Ascending aorta (tissue), 2 donors: ENCODE measurements around the gene NTRK3. TPM values are rescaled to one million over a fixed set of nuclear protein-coding genes. Genes with fewer than 3 reads are reported as not detected.

Source experiments
- DNase-seq, 2 donors: peaks; one replicate each; pipeline ENCODE4 v3.0.0-alpha.2; 2019; ENCODE audit warnings: low spot score in 2 of 2
- H3K27ac ChIP-seq, 2 donors: fragments of 200-600 bp; sonication (generic); one replicate each; pipeline ENCODE4 v1.5.1; 2016 to 2017; ENCODE audit warnings: mild to moderate bottlenecking in 1 of 2
- H3K27me3 ChIP-seq: fragments of 200-600 bp; sonication (generic); one replicate; pipeline ENCODE4 v1.5.1; 2017
- H3K36me3 ChIP-seq, 2 donors: fragments of 200-600 bp; sonication (generic); one replicate each; pipeline ENCODE4 v1.5.1; 2016
- H3K4me1 ChIP-seq, 2 donors: fragments of 200-600 bp; sonication (generic); one replicate each; pipeline ENCODE4 v1.5.1; 2016 to 2017; ENCODE audit warnings: mild to moderate bottlenecking in 1 of 2
- H3K4me3 ChIP-seq, 2 donors: fragments of 200-600 bp; sonication (generic); one replicate each; pipeline ENCODE4 v1.5.1; 2016 to 2017; ENCODE audit warnings: mild to moderate bottlenecking in 1 of 2
- H3K9me3 ChIP-seq, 2 donors: fragments of 200-600 bp; sonication (generic); one replicate each; pipeline ENCODE4 v1.5.1; 2016
- CTCF ChIP-seq, 3 experiments: fragments of 200-600 bp in 2 of 3; fragments of 450-650 bp in 1 of 3; sonication (generic) in 2 of 3; IDR thresholded peaks; one replicate each; pipeline ENCODE4 v1.5.1; 2016 to 2019; ENCODE audit warnings: antibody characterized with exemption in 3 of 3, mild to moderate bottlenecking in 1 of 3, moderate library complexity in 1 of 3
- intact Hi-C: fragments of 100-400 bp; cut with DNase I; formaldehyde crosslinking; loops from one replicate; pipeline ENCODE4 v1.15.1; 2023
- total RNA-seq: library from RNA; depleted of rRNA; stranded (reverse); fragments of >200 nt; gene quantifications from one replicate; pipeline ENCODE4 v1.1.0, GENCODE V29; 2016

Gene NTRK3
- total RNA-seq, 1 donor from 2014 or later, result 52.7 TPM

- H3K27ac ChIP-seq, result peak overlapping the region; percentile 82 to 88
- H3K4me1 ChIP-seq, result peaks cover 0 to 6% of the 10 kb centered on the region in 2 donors
- no peaks in the 10 kb centered on the region for H3K27me3 ChIP-seq
- no peaks in the 10 kb centered on the region for H3K9me3 ChIP-seq
- DNase-seq, result no peak
- no peak for TF ChIP-seq CTCF (IDR thresholded peaks at IDR 0.05)
- no peaks in the 10 kb centered on the region for H3K36me3 ChIP-seq
- H3K4me3 ChIP-seq, result no peak overlapping the region
- intact Hi-C loops, result loop anchor here (2.0 to 5.0 kb wide), 4 partner anchors 115 to 347 kb away; no protein-coding TSS in a partner anchor
Observed at GRCh38 chr15:87901926-87902690, 354.4 kb downstream of the NTRK3 start.

GRCh38 chr15:87901008-87901407 lies 355.5 kb downstream of the NTRK3 start:
- Histone ChIP-seq H3K9me3 (no peaks in the 10 kb centered on the region), H3K36me3 (no peaks in the 10 kb centered on the region), H3K4me1 (peaks cover 0 to 6% of the 10 kb centered on the region in 2 donors), H3K4me3 (no peak overlapping the region), H3K27me3 (no peaks in the 10 kb centered on the region), H3K27ac (peak overlapping the region; percentile 6 to 17)
- intact Hi-C loops, result loop anchor here (5.0 kb wide), 3 partner anchors 116 to 289 kb away; no protein-coding TSS in a partner anchor
- DNase-seq, result no peak
- no peak for TF ChIP-seq CTCF (IDR thresholded peaks at IDR 0.05)

GRCh38 chr15:87896936-87897335 lies 359.6 kb downstream of the NTRK3 start:
- intact Hi-C loops, result no loop called here
- DNase-seq, result no peak
- H3K4me1 ChIP-seq, result peaks cover 0 to 3% of the 10 kb centered on the region in 2 donors
- no peaks in the 10 kb centered on the region for H3K36me3 ChIP-seq
- no peak for TF ChIP-seq CTCF (IDR thresholded peaks at IDR 0.05)
- H3K27ac ChIP-seq, result no peak overlapping the region
- no peaks in the 10 kb centered on the region for H3K9me3 ChIP-seq
- no peaks in the 10 kb centered on the region for H3K27me3 ChIP-seq
- H3K4me3 ChIP-seq, result no peak overlapping the region

- intact Hi-C loops, result no loop called here
Observed at GRCh38 chr15:87887177-87887576, 369.4 kb downstream of the NTRK3 start.

GRCh38 chr15:87881026-87881425 lies 375.5 kb downstream of the NTRK3 start:
- H3K4me3 ChIP-seq, result no peak overlapping the region
- H3K4me1 ChIP-seq, result no peaks in the 10 kb centered on the region
- no peaks in the 10 kb centered on the region for H3K9me3 ChIP-seq
- H3K36me3 ChIP-seq, result peaks cover 0 to 7% of the 10 kb centered on the region in 2 donors
- DNase-seq, result no peak
- H3K27me3 ChIP-seq, result no peaks in the 10 kb centered on the region
- intact Hi-C loops, result no loop called here
- no peak for TF ChIP-seq CTCF (IDR thresholded peaks at IDR 0.05)
- H3K27ac ChIP-seq, result no peak overlapping the region

More at GRCh38 chr15:87887177-87887576, 369.4 kb downstream of the NTRK3 start:
- H3K27ac ChIP-seq, result no peak overlapping the region
- H3K36me3 ChIP-seq, result no peaks in the 10 kb centered on the region
- H3K27me3 ChIP-seq, result no peaks in the 10 kb centered on the region
- H3K4me1 ChIP-seq, result no peaks in the 10 kb centered on the region
- TF ChIP-seq CTCF (IDR thresholded peaks at IDR 0.05), result no peak
- DNase-seq, result no peak
- H3K4me3 ChIP-seq, result no peak overlapping the region
- no peaks in the 10 kb centered on the region for H3K9me3 ChIP-seq
